ENCODE measurements around the gene TMEM132D. TPM values are rescaled to one million over a fixed set of nuclear protein-coding genes. Genes with fewer than 3 reads are reported as not detected.
"Not testable (repeated sequence)": the region's sequence is repeated elsewhere in the genome, so short reads cannot be mapped to it uniquely, and the experiment has no call there.

Gene TMEM132D
- total RNA-seq, 1 donor from 2014 or later = not detected

- intact Hi-C loops (cut with micrococcal nuclease) = no loop called here
Observed at GRCh38 chr12:129540249-129540648, 363.6 kb downstream of the TMEM132D start.

GRCh38 chr12:129538724-129539335 is 365.0 kb downstream of the TMEM132D start:
- intact Hi-C loops (cut with micrococcal nuclease) = not testable (repeated sequence)

- intact Hi-C loops (cut with micrococcal nuclease) = no loop called here
Observed at GRCh38 chr12:129538137-129538536, 365.7 kb downstream of the TMEM132D start.

GRCh38 chr12:129534966-129535750 is 368.7 kb downstream of the TMEM132D start:
- intact Hi-C loops (cut with micrococcal nuclease) = no loop called here

GRCh38 chr12:129532707-129533499 is 370.9 kb downstream of the TMEM132D start:
- intact Hi-C loops (cut with micrococcal nuclease) = no loop called here

- intact Hi-C loops (cut with micrococcal nuclease) = no loop called here
Observed at GRCh38 chr12:129532082-129532481, 371.7 kb downstream of the TMEM132D start.

GRCh38 chr12:129530984-129531383 is 372.8 kb downstream of the TMEM132D start:
- intact Hi-C loops (cut with micrococcal nuclease) = no loop called here

- intact Hi-C loops (cut with micrococcal nuclease) = no loop called here
Observed at GRCh38 chr12:129530517-129530916, 373.3 kb downstream of the TMEM132D start.

- intact Hi-C loops (cut with micrococcal nuclease) = no loop called here
Observed at GRCh38 chr12:129527506-129527905, 376.3 kb downstream of the TMEM132D start.

GRCh38 chr12:129523621-129524020 is 380.2 kb downstream of the TMEM132D start:
- intact Hi-C loops (cut with micrococcal nuclease) = no loop called here

- intact Hi-C loops (cut with micrococcal nuclease) = no loop called here
Observed at GRCh38 chr12:129520739-129521138, 383.1 kb downstream of the TMEM132D start.

- intact Hi-C loops (cut with micrococcal nuclease) = no loop called here
Observed at GRCh38 chr12:129503802-129504201, 400.0 kb downstream of the TMEM132D start.

GRCh38 chr12:129496226-129496625 is 407.6 kb downstream of the TMEM132D start:
- intact Hi-C loops (cut with micrococcal nuclease) = no loop called here

- intact Hi-C loops (cut with micrococcal nuclease) = no loop called here
Observed at GRCh38 chr12:129494766-129495165, 409.1 kb downstream of the TMEM132D start.

GRCh38 chr12:129494260-129494659 is 409.6 kb downstream of the TMEM132D start:
- intact Hi-C loops (cut with micrococcal nuclease) = no loop called here

GRCh38 chr12:129489100-129489676 is 414.6 kb downstream of the TMEM132D start:
- intact Hi-C loops (cut with micrococcal nuclease) = no loop called here

- intact Hi-C loops (cut with micrococcal nuclease) = no loop called here
Observed at GRCh38 chr12:129486931-129487330, 416.9 kb downstream of the TMEM132D start.

- intact Hi-C loops (cut with micrococcal nuclease) = no loop called here
Observed at GRCh38 chr12:129483111-129483893, 420.5 kb downstream of the TMEM132D start.

- intact Hi-C loops (cut with micrococcal nuclease) = no loop called here
Observed at GRCh38 chr12:129481921-129482320, 421.9 kb downstream of the TMEM132D start.

GRCh38 chr12:129470196-129470595 is 433.6 kb downstream of the TMEM132D start:
- intact Hi-C loops (cut with micrococcal nuclease) = no loop called here

GRCh38 chr12:129467726-129468125 is 436.1 kb downstream of the TMEM132D start:
- intact Hi-C loops (cut with micrococcal nuclease) = no loop called here
